ENCODE results near the gene SERPINB6. TPM values are rescaled to one million over a fixed set of nuclear protein-coding genes. Genes with fewer than 3 reads are reported as not detected.

Gene SERPINB6
- total and polyA plus RNA-seq, 9 of the 15 experiments (the other 6 are each of a cell fraction or from before 2014, with no cell fraction given), result 86.6 to 211 (median 143) TPM

DNA sequence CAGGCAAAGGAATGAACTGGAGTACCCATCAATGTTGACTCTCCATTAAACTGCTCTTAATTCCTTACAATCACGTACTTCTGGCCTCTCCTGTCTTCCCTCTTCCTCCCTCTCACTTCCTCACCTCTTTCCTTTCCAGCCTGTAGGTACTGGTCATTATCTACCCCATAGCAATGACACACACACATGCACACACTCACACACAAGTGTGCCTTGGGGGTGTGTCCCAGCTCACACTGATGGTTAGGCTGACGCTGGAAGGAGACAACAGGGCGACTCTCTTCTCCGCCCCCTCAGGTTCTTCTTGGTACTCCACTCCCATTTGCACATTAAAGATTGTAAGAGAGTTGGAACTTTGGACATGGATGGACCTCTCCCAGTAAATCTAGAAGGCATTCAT is 54.3 kb downstream of the SERPINB6 start:
- CTCF ChIA-PET (ENCODE audit: low intra/inter-chr PET ratio), result interaction anchor here (0.9 kb wide), 1 partner anchor 15 kb away, joined by 3 read pairs; no protein-coding TSS in a partner anchor
- H3K27ac ChIP-seq (ENCODE audit: extremely low read depth, low read depth, low read length), result no peak overlapping the region
- H3K27me3 ChIP-seq (ENCODE audit: control insufficient read depth in 2 of 2, insufficient read depth in 2 of 2, low read length in 2 of 2), result no peaks in the 10 kb centered on the region
- H3K4me2 ChIP-seq (ENCODE audit: insufficient read depth, low read length), result no peak overlapping the region
- H3K9me1 ChIP-seq (ENCODE audit: control insufficient read depth, insufficient read depth, low read length), result no peaks in the 10 kb centered on the region
- H3K4me3 ChIP-seq, result no peak overlapping the region
- peaks cover 13 to 14% of the 10 kb centered on the region in 2 experiments; a peak in 3 of 5 replicates for H3K4me1 ChIP-seq (replicated peaks in 1 of 2; ENCODE audit: control insufficient read depth in 2 of 2, insufficient read depth in 2 of 2, low read length in 2 of 2)
- DNase-seq (ENCODE audit: extremely low read depth in 1 of 4, low spot score in 3 of 4), result peak; percentile 66 to 71 (median 69)
- peak; percentile 81 for ATAC-seq
- no peaks in the 10 kb centered on the region for H3K9me3 ChIP-seq (replicated peaks; ENCODE audit: control insufficient read depth, insufficient read depth, low read depth, low read length)
- no peaks in the 10 kb centered on the region for H3K36me3 ChIP-seq (ENCODE audit: control insufficient read depth, insufficient read depth, low read length)
- no TSS peak for BruUV-seq (replicated peaks)
- in situ Hi-C loops (cut with MboI) (no loop called here), intact Hi-C loops (cut with micrococcal nuclease) (no loop called here)
- H3K9ac ChIP-seq (ENCODE audit: insufficient read depth in 1 of 2, low read depth in 2 of 2, low read length in 2 of 2), result no peak overlapping the region
- 0 out of 2 replicates have a peak overlapping the region, but pooled peaks have one; percentile 28 for H2AFZ ChIP-seq (ENCODE audit: low read depth, low read length)
- FAIRE-seq, result peak; percentile 84
- no peaks in the 10 kb centered on the region for H4K20me1 ChIP-seq (replicated peaks; ENCODE audit: control insufficient read depth, insufficient read depth, low read length)
- 23% methylated on average over 4 of the region's 4 CpGs for WGBS (ENCODE audit: insufficient coverage, low coverage, missing lambda C conversion rate)
- POLR2A ChIA-PET, result interaction anchor here (0.9 to 2.0 kb wide), 2 partner anchors 13 to 14 kb away, joined by 4 to 6 read pairs; partner anchors contain the start of gene SERPINB9
- H3K79me2 ChIP-seq (ENCODE audit: control insufficient read depth, insufficient read depth, low read length), result no peaks in the 10 kb centered on the region
- TF ChIP-seq RCOR1 (IDR thresholded peaks at IDR 0.05; ENCODE audit: borderline replicate concordance in 1 of 2, low read depth in 2 of 2, low read length in 2 of 2), result peak in 1 of 2 experiments; percentile 59; a peak in 1 of 4 replicates
- TF ChIP-seq ARNT (IDR thresholded peaks at IDR 0.05), result 0 out of 4 replicates have a peak, but pooled peaks of 1 of the 2 experiments have one; percentile 27
- peak in 1 of 2 experiments; percentile 36; a peak in 2 of 4 replicates for TF ChIP-seq RAD21 (CRISPR knock-in tag; conservative IDR thresholded peaks at IDR 0.05 in 1 of 2, IDR thresholded peaks at IDR 0.05 in 1 of 2)
- TF ChIP-seq EGR1 (conservative IDR thresholded peaks at IDR 0.05), result 0 out of 2 replicates have a peak, but pooled peaks have one; percentile 34
- TF ChIP-seq, protein P1, sequence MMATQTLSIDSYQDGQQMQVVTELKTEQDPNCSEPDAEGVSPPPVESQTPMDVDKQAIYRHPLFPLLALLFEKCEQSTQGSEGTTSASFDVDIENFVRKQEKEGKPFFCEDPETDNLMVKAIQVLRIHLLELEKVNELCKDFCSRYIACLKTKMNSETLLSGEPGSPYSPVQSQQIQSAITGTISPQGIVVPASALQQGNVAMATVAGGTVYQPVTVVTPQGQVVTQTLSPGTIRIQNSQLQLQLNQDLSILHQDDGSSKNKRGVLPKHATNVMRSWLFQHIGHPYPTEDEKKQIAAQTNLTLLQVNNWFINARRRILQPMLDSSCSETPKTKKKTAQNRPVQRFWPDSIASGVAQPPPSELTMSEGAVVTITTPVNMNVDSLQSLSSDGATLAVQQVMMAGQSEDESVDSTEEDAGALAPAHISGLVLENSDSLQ (IDR thresholded peaks at IDR 0.05), result peak; percentile 18; the same call in 1 of the 2 replicates
- TF ChIP-seq SMARCA5 (IDR thresholded peaks at IDR 0.05), result peak; percentile 54; the same call in 1 of the 2 replicates
- 0 out of 2 replicates have a peak, but pooled peaks have one; percentile 17 for TF ChIP-seq HDAC2 (IDR thresholded peaks at IDR 0.05)
- TF ChIP-seq MECOM (CRISPR knock-in tag; IDR thresholded peaks at IDR 0.05), result no peak
- TF ChIP-seq NBN (IDR thresholded peaks at IDR 0.05; ENCODE audit: low read depth), result 0 out of 2 replicates have a peak, but pooled peaks have one; percentile 36
- TF ChIP-seq THRAP3 (IDR thresholded peaks at IDR 0.05; ENCODE audit: borderline replicate concordance), result no peak
- TF ChIP-seq MYNN (IDR thresholded peaks at IDR 0.05), result 0 out of 2 replicates have a peak, but pooled peaks have one; percentile 50
- TF ChIP-seq MYNN (CRISPR knock-in tag; IDR thresholded peaks at IDR 0.05), result no peak
- 0 out of 2 replicates have a peak, but pooled peaks have one; percentile 31 for TF ChIP-seq SMARCE1 (IDR thresholded peaks at IDR 0.05)
- TF ChIP-seq HDGF (IDR thresholded peaks at IDR 0.05), result peak; percentile 87; the same call in 1 of the 2 replicates
- no peak for TF ChIP-seq NELFE (IDR thresholded peaks at IDR 0.05; ENCODE audit: insufficient read depth, insufficient read length)
- 0 out of 2 replicates have a peak, but pooled peaks have one; percentile 45 for TF ChIP-seq SMARCA4 (IDR thresholded peaks at IDR 0.05)
- TF ChIP-seq, protein P2, sequence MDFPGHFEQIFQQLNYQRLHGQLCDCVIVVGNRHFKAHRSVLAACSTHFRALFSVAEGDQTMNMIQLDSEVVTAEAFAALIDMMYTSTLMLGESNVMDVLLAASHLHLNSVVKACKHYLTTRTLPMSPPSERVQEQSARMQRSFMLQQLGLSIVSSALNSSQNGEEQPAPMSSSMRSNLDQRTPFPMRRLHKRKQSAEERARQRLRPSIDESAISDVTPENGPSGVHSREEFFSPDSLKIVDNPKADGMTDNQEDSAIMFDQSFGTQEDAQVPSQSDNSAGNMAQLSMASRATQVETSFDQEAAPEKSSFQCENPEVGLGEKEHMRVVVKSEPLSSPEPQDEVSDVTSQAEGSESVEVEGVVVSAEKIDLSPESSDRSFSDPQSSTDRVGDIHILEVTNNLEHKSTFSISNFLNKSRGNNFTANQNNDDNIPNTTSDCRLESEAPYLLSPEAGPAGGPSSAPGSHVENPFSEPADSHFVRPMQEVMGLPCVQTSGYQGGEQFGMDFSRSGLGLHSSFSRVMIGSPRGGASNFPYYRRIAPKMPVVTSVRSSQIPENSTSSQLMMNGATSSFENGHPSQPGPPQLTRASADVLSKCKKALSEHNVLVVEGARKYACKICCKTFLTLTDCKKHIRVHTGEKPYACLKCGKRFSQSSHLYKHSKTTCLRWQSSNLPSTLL (IDR thresholded peaks at IDR 0.05), result 0 out of 2 replicates have a peak, but pooled peaks have one; percentile 28
- no peak for TF ChIP-seq ZNF121 (CRISPR knock-in tag; conservative IDR thresholded peaks at IDR 0.05)
- TF ChIP-seq GATAD2A (IDR thresholded peaks at IDR 0.05), result 0 out of 2 replicates have a peak, but pooled peaks have one; percentile 59
- TF ChIP-seq TRIM24 (IDR thresholded peaks at IDR 0.05), result no peak

Measured in K562 (cell line).